ENCODE measurements around the gene SLITRK1.

GRCh38 chr13:83890358-83890757 is 8.1 kb upstream of the SLITRK1 start:
- TF ChIP-seq CTCF (optimal IDR thresholded peaks at IDR 0.05 in 1 of 3, IDR thresholded peaks at IDR 0.05 in 1 of 3, conservative IDR thresholded peaks at IDR 0.05 in 1 of 3; ENCODE audit: extremely low read depth in 1 of 3, insufficient read depth in 2 of 3, low read length in 3 of 3) (no peak), EZH2 (IDR thresholded peaks at IDR 0.05; ENCODE audit: low read length) (no peak)

Data from keratinocyte (primary cell).